HG03520 (cell line): ENCODE measurements around the gene PIK3R5.
"Not testable (repeated sequence)": the region's sequence is repeated elsewhere in the genome, so short reads cannot be mapped to it uniquely, and the experiment has no call there.

Source experiments
- ATAC-seq: cut with Tn5 transposase; IDR thresholded peaks from one replicate; pipeline ENCODE4 v1.9.1; 2021; ENCODE audit warnings: mild to moderate bottlenecking, moderate library complexity; ENCODE audit not compliant: unreplicated experiment

PIK3R5 gene

GRCh38 chr17:8898126-8898525, 67.4 kb downstream of the PIK3R5 start:
- ATAC-seq = no peak

DNA sequence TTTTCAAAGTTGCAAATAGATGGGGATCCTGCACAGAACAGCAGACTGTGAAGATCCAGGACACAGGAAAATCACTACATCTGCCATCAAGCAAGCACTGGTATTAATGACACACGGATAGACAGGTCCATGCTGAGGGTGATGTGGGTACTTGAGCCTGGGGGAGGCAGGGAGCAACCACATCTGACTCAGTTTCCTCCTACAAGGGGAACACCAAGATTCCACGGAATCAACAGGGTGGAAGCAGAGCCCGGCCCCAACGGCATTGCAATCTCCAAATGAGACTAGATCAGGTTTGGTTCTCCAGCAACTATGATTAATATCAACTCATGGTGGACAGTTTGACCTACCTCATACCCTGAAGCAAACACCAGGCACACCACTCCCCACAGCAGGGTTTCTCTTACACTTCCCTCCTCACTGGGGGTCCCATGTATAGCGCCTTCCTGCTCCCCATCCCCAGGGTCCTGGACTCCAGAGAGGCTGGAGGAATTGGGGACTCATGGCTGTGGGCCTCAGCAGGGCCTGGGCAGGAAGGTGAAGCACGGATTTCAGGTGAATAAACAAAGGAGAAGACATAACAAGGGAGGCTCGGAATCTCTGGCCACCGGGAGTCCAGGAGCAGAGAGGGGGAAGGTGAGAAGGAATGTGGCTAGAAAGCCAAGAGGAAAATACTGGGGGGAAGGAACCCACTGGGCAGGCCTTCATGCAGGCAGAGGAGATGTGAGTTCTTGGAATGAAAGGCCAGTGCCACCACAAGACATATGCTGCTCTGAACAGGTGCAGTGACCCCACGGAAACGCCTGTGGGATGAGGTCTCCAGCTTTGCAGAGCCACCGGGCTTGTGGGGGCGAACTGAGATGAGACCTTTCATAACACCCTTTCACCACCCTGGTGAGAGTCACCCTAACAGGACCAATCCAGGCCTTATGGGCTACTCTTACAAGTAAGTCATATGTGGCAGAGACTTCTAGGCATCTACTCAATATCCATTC, 68.6 kb downstream of the PIK3R5 start:
- ATAC-seq = no peak

- no peak for ATAC-seq
These were observed 69.4 kb downstream of the PIK3R5 start for GRCh38 chr17:8896087-8896486.

DNA sequence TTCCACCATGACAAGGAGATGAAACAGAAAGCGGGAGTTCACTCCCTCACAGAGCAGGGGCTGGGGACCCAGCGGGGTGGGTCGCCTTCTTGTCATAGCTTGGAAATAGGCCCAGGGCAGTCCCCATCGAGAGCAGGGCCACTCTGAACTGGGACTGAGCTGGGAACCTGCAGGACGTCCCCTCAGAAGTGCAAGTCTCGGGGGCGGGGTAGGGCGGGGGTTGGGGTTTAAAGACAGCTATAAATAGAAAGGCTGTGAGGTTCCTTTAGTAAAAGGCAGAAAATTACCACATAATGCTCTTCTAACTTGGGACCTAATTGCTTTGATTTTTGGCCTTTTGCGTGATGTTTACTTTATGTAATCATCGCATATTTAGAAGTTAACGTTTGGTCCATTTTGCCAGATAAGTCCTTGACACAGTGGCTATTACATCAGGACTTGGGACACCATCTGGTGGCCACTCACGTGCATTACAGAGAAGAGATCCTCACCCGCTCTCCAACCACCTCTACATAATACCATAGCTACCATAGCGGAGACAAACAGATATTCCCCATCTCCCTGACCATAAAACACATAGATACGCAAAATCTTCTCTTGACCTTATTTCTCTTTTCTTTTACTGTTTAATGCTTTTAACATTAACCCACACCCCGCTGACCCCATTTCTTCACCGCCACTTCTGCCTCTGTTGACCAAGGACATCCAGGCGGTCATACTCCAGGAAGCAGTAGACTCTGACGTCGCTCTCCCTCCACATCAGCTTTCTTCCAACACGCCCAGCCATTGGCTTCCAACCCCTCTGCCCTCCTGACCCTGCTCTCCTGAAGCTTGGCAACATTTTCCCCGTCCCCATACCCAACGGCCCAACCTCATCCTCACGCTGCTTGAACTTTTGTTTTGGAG, 70.6 kb downstream of the PIK3R5 start:
- ATAC-seq = no peak

DNA sequence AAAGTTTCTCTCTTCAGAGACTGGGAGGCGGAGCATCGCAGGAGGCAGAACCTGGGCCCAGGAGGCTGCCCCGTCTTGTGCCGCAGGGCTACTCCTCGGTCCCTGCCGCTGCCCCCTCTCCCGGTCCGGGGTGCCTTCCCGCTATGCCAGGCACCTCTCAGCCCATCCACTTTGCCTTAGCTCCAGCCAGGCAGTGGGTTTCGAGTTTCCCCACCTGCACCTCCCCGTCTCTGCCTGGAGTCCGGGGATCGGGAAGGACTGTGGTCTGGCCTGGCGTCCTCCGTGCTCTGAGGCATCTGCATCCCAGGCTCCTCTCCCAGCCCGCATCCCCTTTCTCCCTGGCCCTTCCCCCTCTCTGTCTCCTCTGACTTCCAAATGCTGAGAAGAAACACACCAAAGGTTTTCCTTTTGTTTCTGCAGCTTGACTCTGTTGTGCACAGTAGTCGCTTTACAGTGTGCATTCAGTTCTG, 71.3 kb downstream of the PIK3R5 start:
- ATAC-seq = no peak

DNA sequence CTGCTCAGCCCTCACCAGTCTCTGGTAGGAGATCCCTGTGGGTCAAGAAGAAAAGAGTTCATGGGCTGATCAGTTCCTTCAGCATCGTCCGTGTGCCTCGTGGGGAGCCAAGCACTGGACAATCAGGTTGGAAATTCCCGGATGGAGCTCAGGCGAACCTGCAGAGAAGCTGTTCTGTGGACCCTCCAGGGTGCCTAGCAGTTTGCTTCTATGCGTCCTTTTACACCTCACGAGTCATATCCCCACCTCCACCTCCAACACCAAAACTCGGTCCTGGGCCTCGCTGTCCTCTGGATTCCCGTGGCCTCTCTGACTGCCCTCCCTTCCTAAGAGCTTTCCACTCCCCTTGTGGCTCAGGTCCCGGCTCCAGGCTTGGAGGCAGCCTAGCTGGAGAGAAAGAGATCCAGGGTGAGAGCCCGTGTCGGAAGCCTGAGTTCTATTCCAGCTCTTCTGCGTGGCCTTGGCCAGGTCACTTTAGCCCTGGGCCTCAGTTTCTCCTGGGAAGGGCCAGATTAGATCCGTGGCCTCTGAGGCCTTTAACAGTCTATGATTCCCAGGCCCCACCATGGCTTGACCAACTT, 71.8 kb downstream of the PIK3R5 start:
- no peak for ATAC-seq

DNA sequence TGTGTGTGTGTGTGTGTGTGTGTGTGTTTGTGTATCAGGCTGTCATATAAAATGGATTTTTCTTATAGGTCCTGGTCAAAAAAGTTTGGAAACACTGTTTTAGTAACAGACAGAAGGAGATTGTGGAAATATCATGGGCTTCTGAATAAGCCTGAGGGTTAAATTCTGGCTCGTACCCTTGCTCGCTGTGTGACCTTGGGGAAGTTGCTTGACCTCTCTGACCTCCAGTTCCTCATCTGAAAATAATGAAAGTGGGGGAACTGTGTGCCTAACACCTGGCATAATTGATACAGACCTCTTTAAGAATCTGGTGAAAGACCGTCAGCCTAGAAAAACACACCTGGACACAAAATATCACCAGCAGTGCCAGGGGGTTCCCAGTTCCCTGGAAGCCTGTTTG, 72.4 kb downstream of the PIK3R5 start:
- no peak for ATAC-seq

DNA sequence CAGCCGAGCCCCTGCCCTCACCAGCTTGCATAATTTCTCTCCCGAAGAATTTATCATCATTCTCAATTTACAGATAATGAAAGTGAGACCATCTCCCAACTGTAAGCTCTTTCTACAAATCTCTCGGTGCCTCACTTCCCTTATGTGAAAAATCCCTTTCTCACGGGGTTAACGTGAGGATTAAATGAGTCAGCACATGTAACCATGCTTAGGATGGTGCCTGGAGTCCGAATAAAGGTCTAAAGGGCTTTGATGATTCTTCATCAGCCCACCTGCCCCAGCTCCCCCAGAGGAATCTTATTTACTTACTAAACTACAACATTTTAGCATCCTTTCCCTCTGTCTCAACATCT, 73.2 kb downstream of the PIK3R5 start:
- ATAC-seq = no peak

GRCh38 chr17:8890671-8891070, 74.8 kb downstream of the PIK3R5 start:
- no peak for ATAC-seq

DNA sequence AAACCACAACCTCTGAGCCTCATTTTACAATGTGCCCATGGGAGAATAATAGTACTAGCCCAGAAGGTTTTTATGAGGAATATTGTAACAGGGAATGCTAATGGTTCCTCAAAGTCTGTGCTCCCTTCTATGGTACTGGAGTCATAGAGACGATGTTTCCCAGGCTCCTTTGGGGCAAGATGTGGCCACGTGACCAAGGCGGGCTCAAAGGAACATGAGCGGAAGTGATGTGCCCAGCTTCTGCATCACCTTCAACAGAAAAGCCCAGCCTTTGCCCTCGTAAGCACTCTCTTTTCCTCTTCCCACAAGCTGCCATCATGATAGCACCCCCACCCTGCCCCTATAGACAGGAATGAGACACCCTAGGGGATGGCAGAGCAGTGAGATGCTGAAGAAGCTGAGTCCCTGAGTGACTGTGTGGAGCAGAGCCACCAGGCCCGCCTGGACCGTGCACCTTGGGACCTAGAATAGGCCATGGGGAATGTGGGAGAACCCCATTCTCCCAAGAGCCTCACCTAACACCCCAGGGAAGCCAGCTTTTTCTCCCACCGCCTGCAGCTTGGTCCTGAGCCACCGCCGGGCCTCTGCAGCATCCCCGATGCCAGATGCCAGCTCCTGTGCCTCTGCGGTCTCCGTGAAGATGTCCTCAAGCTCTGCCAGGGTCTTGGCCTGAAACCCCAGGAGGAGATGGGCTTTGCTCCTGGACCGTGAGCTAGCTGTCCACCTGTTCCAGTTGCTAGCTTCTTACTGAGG, 75.9 kb downstream of the PIK3R5 start:
- ATAC-seq = no peak

- ATAC-seq = no peak
These were observed 76.7 kb downstream of the PIK3R5 start for GRCh38 chr17:8888704-8889302.

- ATAC-seq = no peak
These were observed 77.4 kb downstream of the PIK3R5 start for GRCh38 chr17:8887834-8888703.

- ATAC-seq = no peak
These were observed 78.2 kb downstream of the PIK3R5 start for GRCh38 chr17:8887301-8887700.

DNA sequence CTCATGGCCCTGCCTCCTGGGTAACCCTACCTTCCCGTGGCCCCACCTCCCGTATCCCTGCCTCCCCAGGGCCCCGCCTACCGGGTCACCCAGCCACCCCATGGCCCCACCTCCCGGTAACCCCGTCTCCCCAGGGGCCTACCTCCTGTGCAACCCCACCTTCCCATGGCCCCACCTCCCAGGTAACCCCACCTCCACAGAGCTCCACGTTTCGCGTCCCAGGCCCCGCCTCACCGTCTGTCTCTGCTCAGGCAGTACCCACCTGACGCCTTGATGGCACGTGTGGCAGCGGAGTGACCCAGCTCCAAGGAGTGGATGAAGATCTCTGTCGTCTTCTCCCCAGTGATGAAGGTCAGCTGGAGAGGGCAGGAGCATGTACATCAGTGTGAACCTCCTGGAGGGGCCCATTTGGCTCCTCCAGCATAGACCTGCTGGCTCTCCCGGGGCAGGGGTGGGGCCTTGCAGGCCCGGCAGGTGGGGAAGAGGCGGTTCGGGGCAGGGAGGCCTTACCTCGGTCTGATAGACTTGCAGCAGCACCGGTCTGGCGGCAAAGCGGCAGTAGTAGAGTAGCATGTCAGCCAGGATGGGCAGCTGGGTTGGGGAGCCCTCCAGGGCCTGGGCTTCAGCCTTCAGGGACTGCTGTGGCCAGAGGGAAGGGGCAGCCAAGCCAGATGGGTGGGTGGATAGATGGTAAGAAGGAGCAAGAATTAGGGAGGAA, 79.4 kb downstream of the PIK3R5 start:
- ATAC-seq = no peak

DNA sequence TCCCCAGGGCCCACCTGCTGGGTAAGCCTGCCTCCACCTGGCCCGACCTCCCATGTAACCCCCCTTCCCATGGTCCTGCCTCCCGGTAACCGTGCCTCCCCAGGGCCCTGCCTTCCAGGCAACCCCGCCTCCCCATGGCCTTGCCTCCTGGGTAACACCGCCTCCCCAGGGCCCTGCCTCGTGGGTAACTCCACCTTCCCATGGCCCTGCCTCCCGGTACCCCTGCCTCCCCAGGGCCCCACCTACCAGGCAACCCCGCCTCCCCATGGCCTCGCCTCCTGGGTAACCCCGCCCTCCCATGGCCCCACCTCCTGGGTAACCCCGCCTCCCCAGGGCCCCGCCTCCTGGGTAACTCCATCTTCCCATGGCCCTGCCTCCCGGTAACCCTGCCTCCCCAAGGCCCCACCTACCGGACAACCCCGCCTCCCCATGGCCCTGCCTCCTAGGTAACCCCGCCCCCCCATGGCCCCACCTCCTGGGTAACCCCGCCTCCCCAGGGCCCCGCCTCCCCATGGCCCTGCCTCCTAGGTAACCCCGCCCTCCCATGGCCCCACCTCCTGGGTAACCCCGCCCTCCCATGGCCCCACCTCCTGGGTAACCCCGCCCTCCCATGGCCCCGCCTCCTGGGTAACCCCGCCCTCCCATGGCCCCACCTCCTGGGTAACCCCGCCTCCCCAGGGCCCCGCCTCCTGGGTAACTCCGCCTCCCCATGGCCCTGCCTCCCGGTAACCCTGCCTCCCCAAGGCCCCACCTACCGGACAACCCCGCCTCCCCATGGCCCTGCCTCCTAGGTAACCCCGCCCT, 80.1 kb downstream of the PIK3R5 start:
- not testable (repeated sequence) for ATAC-seq

DNA sequence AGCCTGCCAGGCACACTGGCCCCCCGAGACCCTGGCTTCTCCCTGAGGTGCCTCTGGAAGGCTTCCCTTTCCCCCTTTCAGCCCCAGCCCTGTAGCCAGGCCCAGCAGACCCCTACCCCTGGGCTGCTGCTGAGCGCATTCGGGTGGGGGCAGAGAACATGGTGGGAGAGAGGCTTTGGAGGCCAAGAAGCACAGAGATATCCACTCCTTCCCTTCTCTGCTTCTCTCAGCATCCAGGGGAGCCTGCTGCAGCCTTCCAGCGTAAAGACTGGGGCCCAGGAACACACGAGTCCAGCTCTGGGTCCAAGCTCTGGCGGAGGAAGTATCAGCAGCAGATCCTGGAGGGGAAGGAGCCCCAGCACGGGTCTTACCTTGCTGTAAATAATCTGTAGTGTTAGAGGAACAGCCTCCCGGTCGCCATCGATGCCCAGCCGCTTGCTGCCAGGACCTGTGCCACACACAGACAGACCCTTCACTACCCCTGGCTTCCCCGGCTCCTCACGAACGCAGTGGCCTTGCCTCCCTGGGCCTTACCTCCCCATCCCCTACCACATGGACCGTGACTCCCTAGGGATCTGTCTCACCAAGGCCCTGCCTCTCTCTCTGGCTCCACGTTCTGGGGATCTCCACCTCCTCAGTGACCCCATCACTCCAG, 81.0 kb downstream of the PIK3R5 start:
- no peak for ATAC-seq

- no peak for ATAC-seq
These were observed 82.2 kb downstream of the PIK3R5 start for GRCh38 chr17:8883353-8883752.
